22Rv1 (cell line): ENCODE measurements around the gene CALM3.

Experiments
- H3K27ac ChIP-seq: fragments of 450-650 bp; 2 replicates; pipeline ENCODE4 v1.5.1; 2017
- CTCF ChIP-seq: fragments of 450-650 bp; IDR thresholded peaks from 2 replicates; pipeline ENCODE4 v1.5.1; 2017; ENCODE audit warnings: mild to moderate bottlenecking
- ZFX ChIP-seq: fragments of 450-650 bp; IDR thresholded peaks from 2 replicates; pipeline ENCODE4 v1.6.1; 2017; ENCODE audit warnings: antibody characterized with exemption, borderline replicate concordance

Gene CALM3

DNA sequence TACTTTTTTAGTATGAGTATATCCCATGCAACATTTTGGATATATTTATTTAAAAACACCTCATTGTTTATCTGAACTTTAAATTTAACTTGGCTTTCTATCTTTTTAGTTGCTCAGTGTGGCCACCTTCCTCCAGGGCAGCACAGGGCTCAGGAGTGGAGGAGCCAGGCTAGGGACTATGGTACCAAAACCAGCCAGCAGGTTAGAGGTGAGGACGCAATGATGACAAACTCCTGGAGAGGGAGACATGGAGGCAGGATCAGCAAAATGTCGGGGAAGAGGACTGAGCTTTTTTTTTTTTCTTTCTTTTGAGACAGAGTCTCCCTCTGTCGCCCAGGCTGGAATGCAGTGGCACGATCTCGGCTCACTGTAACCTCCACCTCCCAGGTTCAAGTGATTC is 29.6 kb upstream of the CALM3 start:
- no peak for TF ChIP-seq ZFX
- TF ChIP-seq CTCF, result peak; percentile 61
- no peak overlapping the region for H3K27ac ChIP-seq

- no peak overlapping the region for H3K27ac ChIP-seq
- TF ChIP-seq ZFX (no peak), CTCF (no peak)
Measured at GRCh38 chr19:46573679-46574498, 27.2 kb upstream of the CALM3 start.

GRCh38 chr19:46574533-46574932 is 26.6 kb upstream of the CALM3 start:
- no peak overlapping the region for H3K27ac ChIP-seq
- no peak for TF ChIP-seq CTCF
- no peak for TF ChIP-seq ZFX

- no peak overlapping the region for H3K27ac ChIP-seq
- TF ChIP-seq ZFX, result no peak
- TF ChIP-seq CTCF, result no peak
Measured at GRCh38 chr19:46578450-46578849, 22.7 kb upstream of the CALM3 start.

DNA sequence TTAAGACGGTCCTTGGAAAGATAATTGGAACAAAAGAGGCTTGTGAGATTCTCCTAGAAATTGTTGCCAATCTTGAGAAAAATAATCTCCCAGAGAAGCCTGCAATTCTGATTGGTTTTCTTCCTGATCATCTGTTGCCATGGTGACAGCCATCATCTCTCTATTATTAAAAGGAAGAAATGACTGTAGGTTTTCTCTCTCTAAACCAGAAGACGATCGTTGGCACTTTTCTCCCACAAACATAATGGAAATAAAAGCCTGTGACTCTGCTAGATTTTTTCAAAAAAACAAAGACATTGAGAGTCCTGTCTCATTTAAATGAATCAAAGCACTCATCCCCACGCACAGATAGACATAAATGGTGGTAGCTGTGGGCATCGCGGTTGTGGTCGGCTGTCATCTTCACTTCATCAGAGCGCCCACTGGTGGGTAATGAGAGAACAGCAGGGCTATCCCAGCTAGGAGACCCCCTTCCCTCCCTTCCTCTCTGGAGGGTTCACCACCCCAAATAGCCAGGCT is 21.7 kb upstream of the CALM3 start:
- H3K27ac ChIP-seq, result no peak overlapping the region
- TF ChIP-seq CTCF (peak; percentile 38), ZFX (no peak)

- TF ChIP-seq ZFX (no peak), CTCF (no peak)
- H3K27ac ChIP-seq, result no peak overlapping the region
Measured at GRCh38 chr19:46580247-46580646, 20.9 kb upstream of the CALM3 start.

DNA sequence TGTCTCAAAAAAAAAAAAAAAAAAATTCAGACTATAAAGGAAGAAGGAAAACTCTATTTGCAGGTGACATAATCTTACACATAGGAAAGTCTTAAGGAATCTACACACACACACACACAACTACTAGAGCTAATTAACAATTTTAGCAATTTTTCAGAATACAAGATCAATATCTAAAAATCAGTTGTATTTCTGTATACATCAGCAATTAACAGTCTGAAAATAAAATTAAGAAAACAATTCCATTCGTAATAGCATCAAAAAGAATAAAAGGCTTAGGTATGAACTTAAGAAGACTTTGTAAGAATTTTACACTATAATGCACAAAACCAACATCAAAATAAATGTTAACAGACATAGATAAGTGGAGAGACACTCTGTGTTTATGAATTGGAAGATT is 15.6 kb upstream of the CALM3 start:
- H3K27ac ChIP-seq, result no peak overlapping the region
- no peak for TF ChIP-seq ZFX
- no peak for TF ChIP-seq CTCF
